A673 (cell line): Measurements from ENCODE around the gene SNRPA.

Source experiments
- EZH2 ChIP-seq: fragments of 200-600 bp; sonication (generic); IDR thresholded peaks from 2 replicates; pipeline ENCODE4 v1.6.1; 2017; ENCODE audit warnings: borderline replicate concordance, low read depth, mild to moderate bottlenecking, mixed read lengths, antibody characterized with exemption, low read length; ENCODE audit not compliant: poor library complexity, severe bottlenecking
- TF ChIP-seq, protein P1 (sequence below): fragments of 300-800, 200-600 bp; sonication (generic); conservative IDR thresholded peaks from 2 replicates; pipeline ENCODE4 v1.5.1; 2017; ENCODE audit warnings: low read depth, mild to moderate bottlenecking, antibody characterized with exemption, low read length, moderate library complexity, mixed read lengths

DNA sequence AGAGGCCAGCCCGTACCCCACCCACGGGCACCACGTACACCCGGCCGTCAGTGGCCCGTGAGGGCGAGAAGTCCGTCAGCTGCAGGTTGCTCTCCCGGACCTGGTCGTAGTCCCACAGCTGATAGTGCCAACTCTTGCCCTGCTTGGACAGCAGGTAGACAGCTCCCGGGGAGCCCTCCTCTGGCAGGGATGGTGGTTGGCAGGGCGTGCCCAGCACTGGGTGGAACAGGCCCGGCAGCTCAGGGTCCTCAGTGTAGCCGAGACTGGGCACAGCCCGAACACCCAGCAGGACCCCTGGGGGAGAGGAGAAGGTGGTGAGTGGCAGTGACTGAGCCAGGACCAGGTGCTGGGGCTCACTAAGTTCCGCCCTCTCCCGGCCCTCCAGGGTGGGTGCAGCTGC is 8.5 kb upstream of the SNRPA start:
- TF ChIP-seq, protein P1, sequence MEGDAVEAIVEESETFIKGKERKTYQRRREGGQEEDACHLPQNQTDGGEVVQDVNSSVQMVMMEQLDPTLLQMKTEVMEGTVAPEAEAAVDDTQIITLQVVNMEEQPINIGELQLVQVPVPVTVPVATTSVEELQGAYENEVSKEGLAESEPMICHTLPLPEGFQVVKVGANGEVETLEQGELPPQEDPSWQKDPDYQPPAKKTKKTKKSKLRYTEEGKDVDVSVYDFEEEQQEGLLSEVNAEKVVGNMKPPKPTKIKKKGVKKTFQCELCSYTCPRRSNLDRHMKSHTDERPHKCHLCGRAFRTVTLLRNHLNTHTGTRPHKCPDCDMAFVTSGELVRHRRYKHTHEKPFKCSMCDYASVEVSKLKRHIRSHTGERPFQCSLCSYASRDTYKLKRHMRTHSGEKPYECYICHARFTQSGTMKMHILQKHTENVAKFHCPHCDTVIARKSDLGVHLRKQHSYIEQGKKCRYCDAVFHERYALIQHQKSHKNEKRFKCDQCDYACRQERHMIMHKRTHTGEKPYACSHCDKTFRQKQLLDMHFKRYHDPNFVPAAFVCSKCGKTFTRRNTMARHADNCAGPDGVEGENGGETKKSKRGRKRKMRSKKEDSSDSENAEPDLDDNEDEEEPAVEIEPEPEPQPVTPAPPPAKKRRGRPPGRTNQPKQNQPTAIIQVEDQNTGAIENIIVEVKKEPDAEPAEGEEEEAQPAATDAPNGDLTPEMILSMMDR, result no peak
- no peak for TF ChIP-seq EZH2
